ENCODE measurements around the gene TEX44. TPM values are rescaled to one million over a fixed set of nuclear protein-coding genes. Genes with fewer than 3 reads are reported as not detected.
A peak's percentile ranks its signal among the peaks of the same experiment; 100 is the strongest.

Gene TEX44
- polyA plus RNA-seq, 1 donor from 2014 or later, result not detected

DNA sequence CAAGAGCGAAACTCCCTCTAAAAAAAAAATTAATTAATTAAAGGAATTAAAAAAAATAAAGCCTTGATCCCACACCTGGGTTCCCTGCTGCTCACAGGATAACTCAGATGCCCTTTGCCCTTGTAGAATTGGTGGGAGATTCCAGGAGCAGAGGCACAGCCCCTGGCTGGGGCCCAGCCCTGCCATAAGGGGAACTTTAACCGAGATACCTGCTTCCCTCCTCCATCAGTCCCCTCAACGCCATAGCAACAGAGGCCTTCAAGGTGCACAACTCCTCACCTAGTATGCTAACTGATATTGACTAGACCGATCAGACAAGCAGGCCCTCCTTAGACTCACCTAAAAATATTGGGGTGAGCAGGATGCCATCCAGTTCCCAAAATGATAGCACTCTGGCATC, 23.6 kb downstream of the TEX44 start:
- no peaks in the 10 kb centered on the region for H3K79me2 ChIP-seq (replicated peaks; ENCODE audit: insufficient read depth, low read length)
- no peak overlapping the region for H3K9ac ChIP-seq (ENCODE audit: low read length)
- no peak overlapping the region for H3K27ac ChIP-seq (ENCODE audit: low read length)
- H3F3A ChIP-seq (ENCODE audit: insufficient read depth, low read length, poor library complexity, severe bottlenecking), result no peaks in the 10 kb centered on the region
- no peaks in the 10 kb centered on the region for H3K27me3 ChIP-seq (ENCODE audit: insufficient read depth, low read depth, low read length)
- no peak for TF ChIP-seq SMC3 (conservative IDR thresholded peaks at IDR 0.05; ENCODE audit: poor library complexity)
- no peak for TF ChIP-seq EP300 (conservative IDR thresholded peaks at IDR 0.05; ENCODE audit: poor library complexity, severe bottlenecking)
- TF ChIP-seq RAD21 (conservative IDR thresholded peaks at IDR 0.05), result no peak
- no peaks in the 10 kb centered on the region for H4K20me1 ChIP-seq (ENCODE audit: insufficient read depth)
- no peaks in the 10 kb centered on the region for H3K9me3 ChIP-seq (ENCODE audit: low read length)
- H3K4me2 ChIP-seq (ENCODE audit: low read length), result no peak overlapping the region
- H3K36me3 ChIP-seq (ENCODE audit: insufficient read depth, low read length), result no peaks in the 10 kb centered on the region
- no peaks in the 10 kb centered on the region for H3K9me2 ChIP-seq (ENCODE audit: insufficient read depth, low read length)
- no peak overlapping the region for H2AFZ ChIP-seq (ENCODE audit: low read depth, low read length)
- H3K4me3 ChIP-seq (ENCODE audit: low read length), result no peak overlapping the region

DNA sequence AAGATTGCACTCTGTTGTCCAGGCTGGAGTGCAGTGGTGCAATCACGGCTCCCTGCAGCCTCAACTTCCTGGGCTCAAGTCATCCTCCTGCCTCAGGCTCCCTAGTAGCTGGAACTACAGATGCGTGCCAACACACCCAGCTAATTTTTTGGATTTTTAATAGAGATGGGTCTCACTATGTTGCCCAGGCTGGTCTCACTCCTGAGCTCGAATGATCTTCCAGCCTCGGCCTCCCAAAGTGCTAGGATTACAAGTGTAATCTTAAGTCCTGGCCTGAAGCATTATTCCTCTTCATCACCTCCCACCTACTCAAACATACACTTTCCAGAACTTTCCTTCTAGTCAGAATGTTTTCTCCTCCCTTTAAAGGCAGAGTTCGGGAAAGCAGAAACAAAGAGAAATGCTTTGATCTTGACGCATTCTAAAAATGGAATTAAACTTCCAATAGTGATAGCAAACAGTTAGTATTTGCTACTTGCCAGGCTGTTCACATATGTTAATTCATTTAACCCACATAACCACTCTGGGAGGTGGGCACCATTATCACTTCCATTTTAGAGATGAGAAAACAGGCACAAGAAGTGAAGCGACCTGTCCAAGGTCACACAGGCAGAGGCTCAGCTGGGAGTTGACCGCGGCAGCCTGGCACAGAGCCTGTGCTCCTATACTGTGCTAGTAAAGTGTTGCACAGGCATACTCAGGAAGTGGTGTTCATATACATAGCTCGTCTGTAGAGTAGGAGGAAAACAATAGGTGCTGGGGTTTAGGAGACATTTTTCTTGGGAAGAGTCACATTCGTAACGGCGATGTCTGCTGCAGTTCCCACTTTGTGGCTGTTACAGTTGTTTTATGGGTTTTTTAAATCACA, 24.6 kb downstream of the TEX44 start:
- TF ChIP-seq EP300 (conservative IDR thresholded peaks at IDR 0.05; ENCODE audit: poor library complexity, severe bottlenecking) (no peak), TAF1 (IDR thresholded peaks at IDR 0.05; ENCODE audit: low read depth) (no peak), POLR2AphosphoS5 (IDR thresholded peaks at IDR 0.05) (no peak)
- TF ChIP-seq, protein P1, sequence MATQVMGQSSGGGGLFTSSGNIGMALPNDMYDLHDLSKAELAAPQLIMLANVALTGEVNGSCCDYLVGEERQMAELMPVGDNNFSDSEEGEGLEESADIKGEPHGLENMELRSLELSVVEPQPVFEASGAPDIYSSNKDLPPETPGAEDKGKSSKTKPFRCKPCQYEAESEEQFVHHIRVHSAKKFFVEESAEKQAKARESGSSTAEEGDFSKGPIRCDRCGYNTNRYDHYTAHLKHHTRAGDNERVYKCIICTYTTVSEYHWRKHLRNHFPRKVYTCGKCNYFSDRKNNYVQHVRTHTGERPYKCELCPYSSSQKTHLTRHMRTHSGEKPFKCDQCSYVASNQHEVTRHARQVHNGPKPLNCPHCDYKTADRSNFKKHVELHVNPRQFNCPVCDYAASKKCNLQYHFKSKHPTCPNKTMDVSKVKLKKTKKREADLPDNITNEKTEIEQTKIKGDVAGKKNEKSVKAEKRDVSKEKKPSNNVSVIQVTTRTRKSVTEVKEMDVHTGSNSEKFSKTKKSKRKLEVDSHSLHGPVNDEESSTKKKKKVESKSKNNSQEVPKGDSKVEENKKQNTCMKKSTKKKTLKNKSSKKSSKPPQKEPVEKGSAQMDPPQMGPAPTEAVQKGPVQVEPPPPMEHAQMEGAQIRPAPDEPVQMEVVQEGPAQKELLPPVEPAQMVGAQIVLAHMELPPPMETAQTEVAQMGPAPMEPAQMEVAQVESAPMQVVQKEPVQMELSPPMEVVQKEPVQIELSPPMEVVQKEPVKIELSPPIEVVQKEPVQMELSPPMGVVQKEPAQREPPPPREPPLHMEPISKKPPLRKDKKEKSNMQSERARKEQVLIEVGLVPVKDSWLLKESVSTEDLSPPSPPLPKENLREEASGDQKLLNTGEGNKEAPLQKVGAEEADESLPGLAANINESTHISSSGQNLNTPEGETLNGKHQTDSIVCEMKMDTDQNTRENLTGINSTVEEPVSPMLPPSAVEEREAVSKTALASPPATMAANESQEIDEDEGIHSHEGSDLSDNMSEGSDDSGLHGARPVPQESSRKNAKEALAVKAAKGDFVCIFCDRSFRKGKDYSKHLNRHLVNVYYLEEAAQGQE (IDR thresholded peaks at IDR 0.05; ENCODE audit: borderline replicate concordance), result no peak
- Histone ChIP-seq H4K20me1 (ENCODE audit: insufficient read depth) (no peaks in the 10 kb centered on the region), H3K9me2 (ENCODE audit: insufficient read depth, low read length) (no peaks in the 10 kb centered on the region), H3K79me2 (replicated peaks; ENCODE audit: insufficient read depth, low read length) (no peaks in the 10 kb centered on the region), H3K27me3 (ENCODE audit: insufficient read depth, low read depth, low read length) (no peaks in the 10 kb centered on the region), H3K9ac (ENCODE audit: low read length) (no peak overlapping the region), H2AFZ (ENCODE audit: low read depth, low read length) (no peak overlapping the region), H3K36me3 (ENCODE audit: insufficient read depth, low read length) (no peaks in the 10 kb centered on the region), H3K4me2 (ENCODE audit: low read length) (no peak overlapping the region), H3K4me3 (ENCODE audit: low read length) (no peak overlapping the region), H3F3A (ENCODE audit: insufficient read depth, low read length, poor library complexity, severe bottlenecking) (no peaks in the 10 kb centered on the region), H3K27ac (ENCODE audit: low read length) (peak overlapping the region; percentile 1), H3K9me3 (ENCODE audit: low read length) (no peaks in the 10 kb centered on the region)

DNA sequence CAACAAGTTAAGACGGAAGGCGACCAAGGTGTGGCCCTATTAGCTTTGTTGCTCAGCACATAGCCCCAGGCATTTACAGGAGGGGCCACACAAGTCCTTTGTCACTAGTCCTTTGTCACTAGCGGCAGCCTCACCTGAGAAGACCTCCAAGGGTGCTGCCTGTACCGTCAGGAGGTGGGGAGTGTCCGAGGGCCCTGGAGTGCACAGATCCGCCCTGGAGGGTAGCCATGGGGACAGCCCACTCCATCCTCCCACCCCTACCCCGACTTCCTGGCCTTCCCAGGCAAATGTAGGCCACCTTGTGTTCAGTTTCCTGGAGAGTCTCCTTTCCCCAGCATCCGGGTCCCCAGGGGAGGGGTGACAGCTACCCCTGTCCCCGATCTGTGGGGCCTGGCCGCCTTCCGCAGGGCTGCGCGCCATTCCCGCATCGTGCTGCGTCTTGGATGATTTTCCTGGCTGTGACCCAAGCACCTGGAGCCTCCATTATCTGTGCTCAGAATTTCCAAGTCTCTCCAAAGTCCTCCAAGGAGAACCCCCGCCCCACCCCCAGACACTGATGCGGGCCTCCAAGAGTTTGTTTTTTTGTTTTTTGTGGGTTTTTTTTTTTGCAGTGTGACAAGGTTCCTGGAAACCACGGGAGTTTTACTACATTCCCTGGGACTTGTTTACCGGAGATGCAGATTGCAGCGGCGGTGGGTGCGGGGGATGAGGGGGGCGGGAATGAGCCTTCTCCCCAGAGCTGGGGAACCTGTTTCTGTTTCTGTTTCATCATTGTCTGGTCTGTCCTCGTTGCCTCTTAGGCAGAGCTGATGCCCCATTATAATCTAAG, 28.6 kb downstream of the TEX44 start:
- no peak overlapping the region for H3K27ac ChIP-seq (ENCODE audit: low read length)
- H3K79me2 ChIP-seq (replicated peaks; ENCODE audit: insufficient read depth, low read length), result no peaks in the 10 kb centered on the region
- H3K9ac ChIP-seq (ENCODE audit: low read length), result no peak overlapping the region
- H3K4me3 ChIP-seq (ENCODE audit: low read length), result no peak overlapping the region
- TF ChIP-seq EZH2 (IDR thresholded peaks at IDR 0.05; ENCODE audit: borderline replicate concordance, insufficient read depth, low read length, poor library complexity, severe bottlenecking), result no peak
- TF ChIP-seq SMC3 (conservative IDR thresholded peaks at IDR 0.05; ENCODE audit: poor library complexity), result no peak
- TF ChIP-seq, protein P2, sequence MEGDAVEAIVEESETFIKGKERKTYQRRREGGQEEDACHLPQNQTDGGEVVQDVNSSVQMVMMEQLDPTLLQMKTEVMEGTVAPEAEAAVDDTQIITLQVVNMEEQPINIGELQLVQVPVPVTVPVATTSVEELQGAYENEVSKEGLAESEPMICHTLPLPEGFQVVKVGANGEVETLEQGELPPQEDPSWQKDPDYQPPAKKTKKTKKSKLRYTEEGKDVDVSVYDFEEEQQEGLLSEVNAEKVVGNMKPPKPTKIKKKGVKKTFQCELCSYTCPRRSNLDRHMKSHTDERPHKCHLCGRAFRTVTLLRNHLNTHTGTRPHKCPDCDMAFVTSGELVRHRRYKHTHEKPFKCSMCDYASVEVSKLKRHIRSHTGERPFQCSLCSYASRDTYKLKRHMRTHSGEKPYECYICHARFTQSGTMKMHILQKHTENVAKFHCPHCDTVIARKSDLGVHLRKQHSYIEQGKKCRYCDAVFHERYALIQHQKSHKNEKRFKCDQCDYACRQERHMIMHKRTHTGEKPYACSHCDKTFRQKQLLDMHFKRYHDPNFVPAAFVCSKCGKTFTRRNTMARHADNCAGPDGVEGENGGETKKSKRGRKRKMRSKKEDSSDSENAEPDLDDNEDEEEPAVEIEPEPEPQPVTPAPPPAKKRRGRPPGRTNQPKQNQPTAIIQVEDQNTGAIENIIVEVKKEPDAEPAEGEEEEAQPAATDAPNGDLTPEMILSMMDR (IDR thresholded peaks at IDR 0.05; ENCODE audit: poor library complexity, severe bottlenecking), result no peak
- no peak for TF ChIP-seq EP300 (conservative IDR thresholded peaks at IDR 0.05; ENCODE audit: poor library complexity, severe bottlenecking)
- TF ChIP-seq POLR2AphosphoS5 (IDR thresholded peaks at IDR 0.05), result no peak
- TF ChIP-seq RAD21 (conservative IDR thresholded peaks at IDR 0.05), result no peak
- no peak for TF ChIP-seq TAF1 (IDR thresholded peaks at IDR 0.05; ENCODE audit: low read depth)
- TF ChIP-seq, protein P1 (IDR thresholded peaks at IDR 0.05; ENCODE audit: borderline replicate concordance), result no peak
- no peak for TF ChIP-seq MXI1 (conservative IDR thresholded peaks at IDR 0.05; ENCODE audit: poor library complexity, severe bottlenecking)
- H2AFZ ChIP-seq (ENCODE audit: low read depth, low read length), result no peak overlapping the region
- no peaks in the 10 kb centered on the region for H3K27me3 ChIP-seq (ENCODE audit: insufficient read depth, low read depth, low read length)
- no peaks in the 10 kb centered on the region for H3K9me2 ChIP-seq (ENCODE audit: insufficient read depth, low read length)
- no peaks in the 10 kb centered on the region for H3F3A ChIP-seq (ENCODE audit: insufficient read depth, low read length, poor library complexity, severe bottlenecking)
- H3K4me2 ChIP-seq (ENCODE audit: low read length), result no peak overlapping the region
- H3K9me3 ChIP-seq (ENCODE audit: low read length), result no peaks in the 10 kb centered on the region
- H3K36me3 ChIP-seq (ENCODE audit: insufficient read depth, low read length), result no peaks in the 10 kb centered on the region
- H4K20me1 ChIP-seq (ENCODE audit: insufficient read depth), result no peaks in the 10 kb centered on the region

Data from neural cell (in vitro differentiated cells).